GM18502 (cell line): ENCODE results near the gene SPIRE1.
"Not testable (repeated sequence)": the region's sequence is repeated elsewhere in the genome, so short reads cannot be mapped to it uniquely, and the experiment has no call there.

Source experiments
- ATAC-seq: cut with Tn5 transposase; IDR thresholded peaks from one replicate; pipeline ENCODE4 v1.9.1; 2021; ENCODE audit warnings: mild to moderate bottlenecking; ENCODE audit not compliant: unreplicated experiment, poor library complexity

Gene SPIRE1

DNA sequence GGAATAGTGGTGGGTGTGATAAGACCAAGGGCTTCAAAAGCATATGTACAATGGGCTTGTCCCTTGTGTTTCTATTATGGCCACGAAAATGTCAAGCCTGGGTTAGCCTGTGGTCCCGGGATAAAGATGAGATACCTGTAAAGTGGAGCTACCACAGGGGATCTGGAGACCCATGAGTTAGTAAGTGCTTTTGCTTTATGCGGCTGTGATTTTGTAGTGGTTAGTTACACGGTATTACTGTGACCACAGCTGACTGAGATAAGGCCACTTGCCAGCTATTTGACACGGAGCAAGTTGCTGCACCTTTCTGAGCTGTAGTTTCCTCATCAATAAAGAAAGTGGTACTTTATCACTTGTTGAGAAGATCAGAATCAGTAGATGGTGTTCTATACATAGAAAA is 150.9 kb downstream of the SPIRE1 start:
- no peak for ATAC-seq

DNA sequence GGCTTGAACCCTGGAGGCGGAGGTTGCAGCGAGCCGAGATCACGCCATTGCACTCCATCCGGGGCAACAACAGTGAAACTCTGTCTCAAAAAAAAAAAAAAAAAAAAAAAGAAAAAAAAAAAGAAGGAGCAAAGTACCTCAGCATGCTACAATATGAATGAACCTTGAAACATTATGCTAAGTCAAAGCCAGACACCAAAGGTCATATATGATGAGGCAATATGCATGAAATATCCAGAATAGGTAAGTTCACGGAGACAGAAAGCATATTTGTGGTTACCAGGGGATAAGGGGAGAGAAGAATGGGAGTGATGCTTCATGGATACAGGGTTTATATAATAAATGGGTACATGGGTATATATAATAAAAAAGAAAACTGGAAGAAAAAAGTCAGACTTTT is 156.9 kb downstream of the SPIRE1 start:
- no peak for ATAC-seq

DNA sequence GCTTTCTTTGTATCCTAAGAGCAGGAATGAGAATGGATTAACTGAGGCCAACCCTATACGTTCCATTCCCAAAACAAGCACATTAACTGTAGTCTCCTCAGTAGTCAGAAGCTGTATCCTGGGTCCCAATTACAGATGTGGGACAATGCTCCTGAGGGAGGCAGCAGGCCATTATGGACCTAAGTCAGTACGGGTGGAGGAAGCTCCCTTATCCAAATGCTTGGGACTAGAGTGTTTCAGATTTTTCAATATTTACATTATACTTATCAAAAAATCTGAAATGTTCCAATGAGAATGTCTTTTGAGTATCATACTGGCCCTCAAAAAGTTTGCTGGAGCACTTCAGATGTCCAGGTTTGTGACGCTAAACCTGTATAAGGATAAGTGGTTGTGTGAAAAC is 160.1 kb downstream of the SPIRE1 start:
- ATAC-seq = no peak

DNA sequence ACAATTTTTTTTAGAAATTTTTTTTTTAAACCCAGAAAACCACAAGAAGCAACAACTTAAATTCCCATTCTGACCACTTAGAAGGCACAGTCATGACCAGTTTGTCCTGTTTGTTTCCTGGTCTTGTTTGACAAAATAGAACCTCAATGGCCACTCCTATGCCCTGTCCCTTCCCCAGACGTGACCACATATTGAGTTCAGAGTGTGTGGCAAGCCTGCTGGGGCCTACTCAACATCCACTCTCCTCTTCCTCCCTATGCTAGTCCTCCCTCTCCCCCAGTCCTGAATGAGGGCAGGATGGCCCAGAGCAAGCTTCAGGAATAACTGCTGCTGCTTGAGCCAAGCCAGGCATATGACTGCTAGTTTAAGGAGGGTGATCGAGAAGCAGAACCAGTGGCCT is 160.6 kb downstream of the SPIRE1 start:
- ATAC-seq = no peak

DNA sequence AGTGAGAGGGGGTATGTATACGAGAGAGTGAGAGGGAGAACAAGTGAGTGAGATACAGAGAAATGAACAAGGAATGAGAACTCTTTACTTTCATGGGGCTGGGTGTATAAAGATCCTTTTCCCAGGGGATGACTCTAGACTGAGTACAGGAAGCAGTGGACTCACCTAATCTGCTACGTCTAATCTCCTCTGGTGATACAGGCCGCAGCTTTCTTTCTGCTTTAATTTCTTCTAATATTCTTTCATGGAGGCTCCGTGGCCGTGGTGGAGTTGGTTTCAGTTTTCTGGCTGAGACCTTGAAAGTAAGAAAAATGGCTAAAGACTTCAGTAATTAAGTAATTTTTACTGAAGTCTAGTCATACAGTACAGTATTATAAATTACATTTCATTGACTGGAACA is 165.0 kb downstream of the SPIRE1 start:
- no peak for ATAC-seq

DNA sequence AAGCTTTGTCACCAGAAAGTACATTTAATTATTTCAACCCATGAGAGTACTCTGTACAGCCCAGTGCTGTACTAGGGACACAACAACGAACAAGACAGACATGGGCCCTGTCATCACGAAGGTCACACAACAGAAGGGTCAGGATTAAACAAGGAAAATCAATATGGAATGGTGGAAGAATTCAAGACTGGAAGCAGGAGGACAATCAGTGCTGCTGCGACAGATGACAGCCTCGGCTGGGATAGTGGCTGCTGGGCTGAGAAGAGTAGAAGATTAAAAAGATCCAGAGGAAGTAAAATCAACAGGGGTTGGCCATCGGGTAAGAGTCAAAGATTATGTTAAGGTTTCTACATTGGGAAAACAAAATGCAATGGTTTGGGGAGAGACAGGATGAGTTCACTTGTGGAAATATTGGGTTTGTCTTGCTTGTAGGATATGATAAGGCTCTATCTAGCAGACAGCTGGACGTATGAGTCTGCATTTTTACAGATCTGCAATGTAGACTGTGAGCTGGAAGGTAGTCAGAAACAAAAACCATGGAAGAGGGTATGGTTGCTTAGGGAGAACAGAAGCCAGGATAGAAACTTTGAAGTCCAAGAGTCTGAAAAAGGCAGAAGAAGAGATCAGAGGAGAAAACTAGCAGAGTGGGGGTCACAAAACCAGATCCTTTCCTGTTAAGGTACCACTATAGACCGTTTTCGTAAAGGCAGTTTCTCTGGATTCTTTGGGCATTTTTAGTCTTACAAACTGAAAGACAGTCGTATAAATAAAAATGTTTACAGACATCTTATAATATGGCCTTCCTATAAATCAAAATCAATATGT is 166.1 kb downstream of the SPIRE1 start:
- ATAC-seq = no peak

DNA sequence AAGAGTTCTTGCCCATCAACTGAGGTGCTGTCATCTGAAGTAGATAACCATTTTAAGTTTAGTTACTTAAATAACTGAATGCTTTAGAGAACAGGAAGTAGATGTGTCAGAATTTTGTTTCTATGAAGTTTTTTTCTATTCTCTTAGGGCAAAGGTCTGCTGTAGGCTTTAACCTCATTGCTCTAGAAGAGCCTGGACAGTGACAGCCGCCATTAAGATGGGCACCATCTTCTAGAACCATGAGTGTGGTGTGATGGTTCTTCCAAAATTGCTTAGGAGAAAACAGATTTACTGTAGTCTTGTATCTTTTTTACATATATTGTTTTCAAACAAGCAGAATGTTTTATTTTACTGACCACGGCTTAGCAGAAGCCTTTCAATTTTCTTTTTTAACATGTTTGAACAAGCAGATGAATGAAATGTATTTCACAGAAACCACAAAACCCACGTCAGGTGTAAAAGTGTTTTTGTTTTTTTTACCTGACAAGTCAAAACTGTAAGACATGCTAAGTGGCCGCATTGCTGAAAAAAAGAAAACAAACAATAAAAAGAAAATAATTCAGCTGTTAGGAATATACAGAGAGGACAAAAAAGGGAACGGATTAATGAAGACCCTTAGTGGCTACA is 172.3 kb downstream of the SPIRE1 start:
- no peak for ATAC-seq

DNA sequence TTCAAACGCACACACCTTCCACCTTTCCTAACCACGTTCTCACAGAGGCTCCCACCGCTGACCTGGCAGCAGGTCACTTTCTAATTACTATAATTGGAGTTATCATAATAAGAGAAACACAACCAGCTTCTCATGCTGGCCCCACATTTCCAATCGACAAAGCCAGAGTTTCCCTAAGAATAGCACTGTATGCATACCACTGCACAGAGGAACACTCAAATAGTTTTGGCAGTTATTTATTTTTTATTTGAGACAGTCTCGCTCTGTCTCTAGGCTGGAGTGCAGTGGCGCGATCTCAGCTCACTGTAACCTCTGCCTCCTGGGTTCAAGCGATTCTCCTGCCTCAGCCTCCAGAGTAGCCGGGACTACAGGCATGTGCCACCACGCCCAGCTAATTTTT is 176.0 kb downstream of the SPIRE1 start:
- ATAC-seq = not testable (repeated sequence)

DNA sequence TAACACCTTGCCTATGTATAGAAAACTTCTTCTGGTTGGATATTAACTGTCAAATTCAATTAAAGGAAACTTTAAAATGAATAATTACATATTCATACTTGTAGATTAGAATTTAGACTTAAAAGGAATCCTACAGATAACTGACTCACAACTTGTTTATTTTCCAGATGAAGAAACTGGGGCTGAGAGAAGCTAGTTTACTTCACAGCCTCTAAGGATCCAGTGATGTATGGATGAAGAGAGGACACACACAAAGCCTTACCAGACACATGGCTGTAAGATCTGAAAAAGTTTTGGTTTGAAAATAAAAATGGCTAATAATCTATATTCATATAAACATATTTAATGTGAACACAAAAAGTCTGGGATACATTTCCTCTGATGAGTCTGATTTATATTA is 177.9 kb downstream of the SPIRE1 start:
- no peak for ATAC-seq

DNA sequence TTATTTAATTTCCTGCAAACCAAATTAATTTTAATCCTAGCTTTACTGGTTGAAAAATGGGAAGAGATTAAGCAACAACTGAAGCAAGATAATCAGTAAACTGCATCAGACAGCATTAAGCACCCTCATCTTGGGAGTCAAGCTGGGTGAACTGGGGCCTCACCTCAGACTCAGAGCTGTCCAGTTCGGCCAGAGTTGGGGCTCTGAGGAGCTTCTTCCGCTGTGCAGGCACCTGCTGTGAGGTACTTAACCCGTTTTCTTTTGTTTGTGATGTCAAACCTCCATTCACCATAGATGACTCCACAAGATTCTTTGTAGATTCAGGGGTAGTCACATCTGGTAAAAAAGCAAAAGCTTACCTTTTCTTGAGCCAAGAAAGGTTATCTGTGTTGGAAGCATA is 178.4 kb downstream of the SPIRE1 start:
- no peak for ATAC-seq

DNA sequence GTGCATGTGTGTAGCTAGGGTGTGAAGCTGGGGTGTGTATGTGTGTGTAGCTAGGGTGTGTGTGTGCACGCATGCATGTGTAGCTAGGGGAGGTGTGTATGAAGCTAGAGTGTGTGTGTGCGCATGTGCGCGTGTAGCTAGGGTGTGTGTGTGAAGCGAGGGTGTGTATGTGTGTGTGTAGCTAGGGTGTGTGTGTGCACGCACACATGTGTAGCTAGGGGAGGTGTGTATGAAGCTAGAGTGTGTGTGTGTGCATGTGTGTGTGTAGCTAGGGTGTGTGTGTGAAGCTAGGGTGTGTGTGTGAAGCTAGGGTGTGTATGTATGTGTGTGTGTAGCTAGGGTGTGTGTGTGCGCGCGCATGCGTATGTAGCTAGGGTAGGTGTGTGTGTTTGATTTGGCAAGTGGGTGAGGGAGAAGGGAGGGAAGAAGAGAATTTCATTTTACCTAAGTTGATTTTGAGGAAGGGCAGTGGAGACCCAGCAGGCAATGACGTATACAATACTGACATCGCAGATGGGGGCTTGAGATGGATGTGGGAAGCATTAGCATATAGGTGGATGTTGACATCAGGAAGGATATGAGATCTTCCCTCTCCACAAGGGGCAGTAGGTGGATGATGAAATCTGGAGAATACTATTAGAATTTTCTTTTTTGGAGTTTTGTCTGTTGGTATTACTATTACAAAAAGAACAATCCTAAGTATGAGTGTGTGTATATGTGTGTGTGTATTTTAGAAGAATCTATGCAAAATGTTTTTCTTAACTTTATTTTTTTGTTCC is 179.4 kb downstream of the SPIRE1 start:
- ATAC-seq = no peak

DNA sequence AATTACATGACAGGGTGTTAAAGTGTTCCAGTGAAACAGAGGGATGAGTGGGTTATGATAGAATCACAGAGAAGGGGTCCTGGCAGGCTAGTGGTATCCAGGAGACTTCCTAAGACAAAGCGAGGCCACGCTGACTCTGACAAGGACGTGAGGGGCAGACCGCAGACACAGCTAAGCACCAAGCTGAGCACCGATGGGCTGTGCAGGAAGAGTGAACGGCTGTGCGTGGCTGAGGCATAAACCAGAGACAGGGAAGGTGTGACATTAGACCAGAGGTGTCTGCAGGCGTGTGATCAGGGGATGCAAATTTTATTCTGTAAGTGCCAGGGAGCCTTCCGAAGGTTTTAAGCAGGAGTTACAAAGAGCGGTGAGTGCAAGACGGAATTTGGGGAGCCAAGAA is 180.3 kb downstream of the SPIRE1 start:
- no peak for ATAC-seq

DNA sequence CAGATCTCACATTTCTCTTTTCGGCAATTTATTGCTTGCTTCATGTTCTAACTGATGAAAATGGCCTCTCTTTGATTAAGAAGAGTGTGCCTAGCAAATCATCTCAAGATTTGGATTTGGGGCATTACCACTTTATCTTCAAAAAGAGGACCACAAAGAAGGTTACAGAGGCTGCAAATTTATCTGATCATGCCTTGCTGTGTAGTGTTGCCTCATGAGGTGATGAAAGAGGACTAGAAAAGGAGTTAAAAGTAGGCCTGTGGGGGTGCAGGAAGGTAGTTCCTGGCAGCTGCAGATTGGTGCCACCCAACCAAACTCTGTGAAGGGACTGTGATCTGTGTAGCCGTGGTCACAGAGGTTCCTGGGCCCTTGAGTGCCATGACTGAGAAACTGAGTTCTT is 181.0 kb downstream of the SPIRE1 start:
- ATAC-seq = no peak

DNA sequence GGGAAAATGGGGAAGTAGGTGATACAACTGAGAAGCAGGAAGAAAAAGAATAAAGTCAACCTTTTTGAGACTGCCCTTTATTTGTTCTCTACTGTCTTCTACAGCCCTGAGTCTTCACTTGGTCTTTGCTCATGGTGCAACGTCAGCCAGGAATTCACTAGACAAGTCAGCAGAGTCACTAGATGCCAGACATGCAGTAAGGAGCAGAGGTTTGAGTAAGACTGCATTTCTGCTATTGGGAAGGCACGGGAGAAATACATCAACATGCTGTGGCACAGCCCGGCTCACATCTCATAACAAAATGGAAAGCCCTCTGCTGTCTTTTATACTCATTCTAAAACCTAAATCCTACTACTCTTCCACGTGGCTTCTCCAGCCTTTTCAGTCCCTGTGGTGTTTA is 183.0 kb downstream of the SPIRE1 start:
- ATAC-seq = no peak

DNA sequence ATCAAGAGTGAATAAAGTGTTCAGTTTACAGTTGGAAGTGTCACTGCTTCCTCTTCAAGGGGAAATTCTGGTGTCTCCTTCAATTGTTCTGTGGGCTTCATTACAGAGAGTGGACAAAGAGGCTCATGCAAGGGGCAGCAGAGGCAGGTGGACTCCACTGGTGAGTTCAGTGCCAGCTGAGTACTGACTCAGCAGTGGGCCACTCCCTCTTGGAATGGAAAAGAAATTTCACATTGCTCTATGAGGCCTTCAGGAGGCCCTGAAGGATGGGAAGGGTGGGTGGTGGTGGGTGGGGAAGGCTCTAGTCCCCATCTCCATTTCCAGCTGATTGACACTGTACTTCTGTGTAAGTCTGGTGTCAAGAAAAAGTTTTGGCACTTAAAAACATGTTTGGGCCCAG is 183.8 kb downstream of the SPIRE1 start:
- no peak for ATAC-seq

DNA sequence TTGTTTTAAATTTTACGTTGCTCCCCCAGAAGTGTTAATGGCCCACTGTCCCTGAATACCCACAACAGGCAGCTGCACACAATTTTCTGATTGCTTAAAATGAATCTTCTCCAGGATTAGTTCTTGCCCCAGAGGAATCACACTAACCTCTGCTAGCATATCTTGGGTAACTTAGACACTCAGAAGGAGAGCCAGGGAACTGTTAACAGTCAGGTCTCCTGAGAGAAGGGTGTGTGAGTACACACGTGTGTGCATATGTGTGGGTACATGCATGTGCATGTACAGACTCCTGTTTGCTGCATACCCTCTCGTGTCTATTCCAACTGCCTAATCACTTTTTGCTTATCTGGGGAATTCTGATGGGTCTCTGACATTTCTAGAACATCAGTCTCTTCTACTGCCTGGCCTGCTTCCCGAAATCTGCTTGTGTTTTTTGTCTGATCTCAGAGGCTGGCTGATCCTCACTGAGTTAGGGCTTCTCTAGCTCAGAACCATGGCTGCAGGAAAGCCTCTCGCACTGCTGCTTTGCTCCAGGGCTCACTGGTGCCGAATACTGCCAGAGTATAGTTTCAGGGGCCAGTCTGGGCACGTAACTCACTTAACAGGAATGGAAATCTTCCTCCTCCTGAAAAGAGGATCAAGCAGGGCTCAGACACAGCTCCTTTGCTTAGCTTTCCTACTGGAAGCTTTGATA is 187.4 kb downstream of the SPIRE1 start:
- ATAC-seq = no peak

DNA sequence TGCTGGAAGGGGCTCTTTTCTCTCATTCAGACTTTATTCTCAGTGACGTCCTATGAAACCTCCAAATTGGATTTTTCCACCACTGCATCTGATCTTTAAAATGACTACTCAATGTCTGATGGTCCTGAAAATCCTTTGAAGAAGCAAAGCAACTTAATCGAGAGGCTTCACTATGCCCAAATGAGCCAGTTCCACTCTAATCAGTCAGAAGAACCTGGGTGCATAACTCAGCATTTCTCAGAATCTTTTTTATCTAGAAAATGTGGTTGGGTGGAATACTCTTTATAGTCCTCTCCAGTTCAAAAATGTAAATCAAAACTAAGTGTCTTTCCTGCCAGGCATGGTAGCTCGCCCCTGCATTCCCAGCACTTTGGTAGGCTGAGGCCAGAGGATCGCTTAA is 189.5 kb downstream of the SPIRE1 start:
- ATAC-seq = no peak

DNA sequence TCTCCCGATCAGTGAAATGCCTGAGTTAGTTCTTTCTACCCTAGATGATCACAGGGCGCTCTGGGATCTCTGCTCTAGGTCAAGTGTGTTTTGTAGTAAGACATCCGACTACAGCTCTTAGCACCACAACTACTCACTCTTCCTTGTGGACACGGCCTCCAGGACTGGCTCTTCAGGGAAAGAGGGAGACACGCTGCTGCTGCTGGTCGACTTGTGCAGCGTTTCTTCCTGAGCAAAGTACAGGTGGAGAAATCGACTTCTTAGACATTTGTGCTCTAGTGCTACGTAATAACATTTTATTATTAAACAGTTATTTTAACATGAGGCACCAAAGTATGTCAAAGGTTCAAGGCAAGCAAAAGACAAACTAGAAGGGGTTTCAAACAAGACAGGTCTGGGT is 193.2 kb downstream of the SPIRE1 start:
- no peak for ATAC-seq

DNA sequence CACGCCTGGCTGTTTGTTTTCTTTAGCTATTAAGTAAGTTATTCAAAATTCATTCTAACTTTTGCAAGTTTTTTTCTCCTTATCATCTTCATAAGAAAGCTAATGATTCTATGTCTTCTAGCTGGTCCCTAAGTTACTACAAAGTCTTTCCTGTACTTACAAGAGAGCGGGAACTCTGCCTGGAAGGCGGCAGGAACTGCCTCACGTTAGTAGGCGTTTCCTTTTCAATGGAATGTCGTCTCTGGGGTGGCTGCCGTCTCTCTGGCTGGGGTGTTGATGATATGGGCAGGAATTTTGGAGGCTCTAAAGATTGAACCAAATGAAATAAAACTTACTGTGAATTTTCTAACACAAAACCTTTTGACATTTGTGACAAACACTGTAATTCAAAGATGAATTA is 194.7 kb downstream of the SPIRE1 start:
- no peak for ATAC-seq

DNA sequence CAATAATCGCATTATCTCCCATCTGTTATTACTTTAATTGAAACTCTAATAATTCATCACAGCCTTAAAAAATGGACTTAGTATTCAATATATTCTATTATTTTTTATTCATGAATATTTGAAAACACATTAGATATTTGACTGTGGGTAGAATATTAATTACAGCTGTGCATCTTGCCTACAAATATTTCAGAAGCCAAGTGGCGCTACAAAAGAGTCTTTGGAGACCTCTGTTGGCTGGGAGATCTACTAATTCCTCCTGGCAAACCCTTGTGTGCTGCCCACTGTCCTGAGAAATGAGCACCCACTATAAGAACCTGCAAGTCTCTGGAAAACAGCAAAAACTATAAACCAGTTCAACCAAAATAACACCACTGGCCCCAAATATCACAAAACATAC is 195.7 kb downstream of the SPIRE1 start:
- no peak for ATAC-seq

DNA sequence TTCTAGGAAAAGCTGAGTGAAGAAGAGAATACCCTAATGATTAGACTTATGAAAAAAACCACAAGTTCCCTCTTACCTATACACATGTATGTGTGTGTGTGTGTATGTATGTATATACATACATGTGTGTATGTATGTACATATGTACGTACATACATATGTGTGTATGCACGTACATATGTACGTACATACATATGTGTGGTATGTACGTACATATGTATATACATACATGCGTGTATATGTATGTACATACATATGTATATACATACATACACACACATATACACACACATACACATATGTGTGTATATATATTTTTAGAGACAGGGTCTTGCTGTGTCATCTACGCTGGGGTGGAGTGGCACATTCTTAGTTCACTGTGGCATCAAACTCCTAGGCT is 196.6 kb downstream of the SPIRE1 start:
- no peak for ATAC-seq
